NOMO-1 treated with dmso at 0.1 percent for 144 hours (cell line): ENCODE data around the gene HBQ1.
"Not testable (repeated sequence)": the region's sequence is repeated elsewhere in the genome, so short reads cannot be mapped to it uniquely, and the experiment has no call there.

Experiments
- DNase-seq: peaks from one replicate; lab custom pipeline; 2025; ENCODE audit not compliant: unreplicated experiment; lab: John Stamatoyannopoulos, UW

The HBQ1 gene

GRCh38 chr16:180101-180675, at the start of gene HBQ1:
Gene HBQ1, plus strand, starts transcription at chr16:180459. Its CDS starts 28 bp downstream, at chr16:180487.
- DNase-seq: no peak

- no peak for DNase-seq
These were observed 49.6 kb upstream of the HBQ1 start for GRCh38 chr16:130533-131173.

- no peak for DNase-seq
These were observed 48.1 kb upstream of the HBQ1 start for GRCh38 chr16:132120-132519.

- no peak for DNase-seq
These were observed 46.5 kb upstream of the HBQ1 start for GRCh38 chr16:133716-134115.

- DNase-seq: no peak
These were observed 42.2 kb upstream of the HBQ1 start for GRCh38 chr16:138049-138417.

GRCh38 chr16:140175-140857, 39.9 kb upstream of the HBQ1 start:
- DNase-seq: no peak

- DNase-seq: no peak
These were observed 37.8 kb upstream of the HBQ1 start for GRCh38 chr16:142405-142967.

- no peak for DNase-seq
These were observed 37.2 kb upstream of the HBQ1 start for GRCh38 chr16:143047-143446.

- DNase-seq: no peak
These were observed 36.8 kb upstream of the HBQ1 start for GRCh38 chr16:143456-143855.

GRCh38 chr16:144797-145252, 35.4 kb upstream of the HBQ1 start:
- no peak for DNase-seq

GRCh38 chr16:146646-147045, 33.6 kb upstream of the HBQ1 start:
- no peak for DNase-seq

GRCh38 chr16:149024-149660, 31.1 kb upstream of the HBQ1 start:
- no peak for DNase-seq

GRCh38 chr16:152141-153128, 27.8 kb upstream of the HBQ1 start, which contains the start of gene HBZ:
Gene HBZ, plus strand, starts transcription at chr16:152644. Its CDS starts 266 bp downstream, at chr16:152910.
- no peak for DNase-seq

GRCh38 chr16:153129-153521, 27.1 kb upstream of the HBQ1 start:
- DNase-seq: not testable (repeated sequence)

- not testable (repeated sequence) for DNase-seq
These were observed 26.6 kb upstream of the HBQ1 start for GRCh38 chr16:153550-154216.

GRCh38 chr16:154217-155030, 25.8 kb upstream of the HBQ1 start:
- DNase-seq: no peak

GRCh38 chr16:155031-155398, 25.2 kb upstream of the HBQ1 start:
- no peak for DNase-seq

GRCh38 chr16:159136-159849, 21.0 kb upstream of the HBQ1 start:
- DNase-seq: no peak
